ENCODE results near the gene XIRP1. TPM values are rescaled to one million over a fixed set of nuclear protein-coding genes. Genes with fewer than 3 reads are reported as not detected.
"Not testable (repeated sequence)": the region's sequence is repeated elsewhere in the genome, so short reads cannot be mapped to it uniquely, and the experiment has no call there.

The XIRP1 gene
- total RNA-seq, 3 donors from 2014 or later, result 0.44 TPM; not detected in 2

GRCh38 chr3:39230453-39230852 is 38.1 kb upstream of the XIRP1 start:
- intact Hi-C loops (cut with DNase I; ENCODE audit: low total_unique reads), result no loop called here
- Histone ChIP-seq H3K27me3 (no peaks in the 10 kb centered on the region), H3K4me1 (no peaks in the 10 kb centered on the region)

GRCh38 chr3:39228496-39228895 is 36.1 kb upstream of the XIRP1 start:
- no peak overlapping the region for H3K4me3 ChIP-seq
- no peak for TF ChIP-seq CTCF (IDR thresholded peaks at IDR 0.05)
- TF ChIP-seq POLR2AphosphoS5 (IDR thresholded peaks at IDR 0.05), result no peak
- no peak for TF ChIP-seq POLR2A (IDR thresholded peaks at IDR 0.05)
- H3K36me3 ChIP-seq, result no peaks in the 10 kb centered on the region
- H3K4me1 ChIP-seq, result no peaks in the 10 kb centered on the region
- no peaks in the 10 kb centered on the region for H3K9me3 ChIP-seq
- no peak overlapping the region for H3K27ac ChIP-seq
- intact Hi-C loops (cut with DNase I; ENCODE audit: low total_unique reads), result no loop called here
- no peak for DNase-seq (ENCODE audit: low spot score in 2 of 2)
- no peaks in the 10 kb centered on the region for H3K27me3 ChIP-seq

More at GRCh38 chr3:39230453-39230852, 38.1 kb upstream of the XIRP1 start:
- TF ChIP-seq CTCF (IDR thresholded peaks at IDR 0.05) (no peak), POLR2AphosphoS5 (IDR thresholded peaks at IDR 0.05) (no peak), POLR2A (IDR thresholded peaks at IDR 0.05) (no peak)
- Histone ChIP-seq H3K9me3 (no peaks in the 10 kb centered on the region), H3K36me3 (no peaks in the 10 kb centered on the region), H3K4me3 (no peak overlapping the region), H3K27ac (no peak overlapping the region)
- DNase-seq (ENCODE audit: low spot score in 2 of 2), result no peak

GRCh38 chr3:39227596-39227995 is 35.2 kb upstream of the XIRP1 start:
- H3K9me3 ChIP-seq; H3K27me3 ChIP-seq; DNase-seq (ENCODE audit: low spot score in 2 of 2); H3K36me3 ChIP-seq; H3K4me3 ChIP-seq; H3K4me1 ChIP-seq; H3K27ac ChIP-seq; intact Hi-C loops (cut with DNase I; ENCODE audit: low total_unique reads): not testable (repeated sequence)

GRCh38 chr3:39226106-39226741 is 33.8 kb upstream of the XIRP1 start:
- Histone ChIP-seq H3K27ac (no peak overlapping the region), H3K36me3 (no peaks in the 10 kb centered on the region), H3K4me1 (no peaks in the 10 kb centered on the region), H3K9me3 (no peaks in the 10 kb centered on the region), H3K4me3 (no peak overlapping the region), H3K27me3 (no peaks in the 10 kb centered on the region)
- TF ChIP-seq POLR2A (IDR thresholded peaks at IDR 0.05) (no peak), CTCF (IDR thresholded peaks at IDR 0.05) (no peak), POLR2AphosphoS5 (IDR thresholded peaks at IDR 0.05) (no peak)
- DNase-seq (ENCODE audit: low spot score in 2 of 2), result no peak
- intact Hi-C loops (cut with DNase I; ENCODE audit: low total_unique reads), result no loop called here

- intact Hi-C loops (cut with DNase I; ENCODE audit: low total_unique reads), result no loop called here
- H3K27ac ChIP-seq, result no peak overlapping the region
- TF ChIP-seq POLR2A (IDR thresholded peaks at IDR 0.05) (no peak), POLR2AphosphoS5 (IDR thresholded peaks at IDR 0.05) (no peak), CTCF (IDR thresholded peaks at IDR 0.05) (no peak)
Observed at GRCh38 chr3:39224288-39224687, 31.9 kb upstream of the XIRP1 start.

GRCh38 chr3:39222939-39223338 is 30.5 kb upstream of the XIRP1 start:
- Histone ChIP-seq H3K27ac (no peak overlapping the region), H3K4me3 (no peak overlapping the region), H3K27me3 (no peaks in the 10 kb centered on the region), H3K36me3 (no peaks in the 10 kb centered on the region), H3K4me1 (no peaks in the 10 kb centered on the region), H3K9me3 (no peaks in the 10 kb centered on the region)
- TF ChIP-seq POLR2A (IDR thresholded peaks at IDR 0.05), result no peak
- no peak for TF ChIP-seq POLR2AphosphoS5 (IDR thresholded peaks at IDR 0.05)
- no peak for TF ChIP-seq CTCF (IDR thresholded peaks at IDR 0.05)
- no peak for DNase-seq (ENCODE audit: low spot score in 2 of 2)
- intact Hi-C loops (cut with DNase I; ENCODE audit: low total_unique reads), result no loop called here

More at GRCh38 chr3:39224288-39224687, 31.9 kb upstream of the XIRP1 start:
- Histone ChIP-seq H3K4me1 (no peaks in the 10 kb centered on the region), H3K27me3 (no peaks in the 10 kb centered on the region), H3K4me3 (no peak overlapping the region), H3K36me3 (no peaks in the 10 kb centered on the region), H3K9me3 (no peaks in the 10 kb centered on the region)
- no peak for DNase-seq (ENCODE audit: low spot score in 2 of 2)
